Frontal cortex (tissue), 4 donors: Measurements from ENCODE around the gene HCAR3. TPM values are rescaled to one million over a fixed set of nuclear protein-coding genes. Genes with fewer than 3 reads are reported as not detected.
"Not testable (repeated sequence)": the region's sequence is repeated elsewhere in the genome, so short reads cannot be mapped to it uniquely, and the experiment has no call there.

ENCODE experiments used
- DNase-seq, 2 donors: peaks; one replicate each; pipeline ENCODE4 v3.0.0; 2012; ENCODE audit warnings: low spot score in 2 of 2
- FAIRE-seq: peaks from 2 replicates; lab custom pipeline; 2012; peaks lifted over from hg19 to GRCh38; lab: Jason Lieb, UNC
- total RNA-seq: library from RNA; depleted of rRNA; stranded (reverse); fragments of >200 nt; gene quantifications from one replicate; pipeline ENCODE4 v1.2.3, GENCODE V29; 2014
- donor health status: control.
- donor health status: control.
- donor health status: control.

The HCAR3 gene
- total RNA-seq, 1 donor from 2014 or later = not detected

- DNase-seq = no peak
- FAIRE-seq = no peak
Observed at GRCh38 chr12:122724641-122725243, 8.1 kb upstream of the HCAR3 start.

GRCh38 chr12:122722387-122722786 lies 5.8 kb upstream of the HCAR3 start:
- FAIRE-seq (no peak), DNase-seq (no peak)

GRCh38 chr12:122721057-122721545 lies 4.5 kb upstream of the HCAR3 start:
- FAIRE-seq (no peak), DNase-seq (no peak)

- not testable (repeated sequence) for FAIRE-seq, DNase-seq
Observed at GRCh38 chr12:122715211-122715610, 1.4 kb downstream of the HCAR3 start.

- not testable (repeated sequence) for DNase-seq, FAIRE-seq
Observed at GRCh38 chr12:122713491-122714188, 3.0 kb downstream of the HCAR3 start.

GRCh38 chr12:122711266-122711665 lies 5.3 kb downstream of the HCAR3 start:
- not testable (repeated sequence) for FAIRE-seq

GRCh38 chr12:122710341-122710740 lies 6.3 kb downstream of the HCAR3 start:
- FAIRE-seq = not testable (repeated sequence)

More at GRCh38 chr12:122711266-122711665, 5.3 kb downstream of the HCAR3 start:
- DNase-seq = not testable (repeated sequence)

GRCh38 chr12:122709287-122709686 lies 7.3 kb downstream of the HCAR3 start:
- FAIRE-seq, DNase-seq: not testable (repeated sequence)

More at GRCh38 chr12:122710341-122710740, 6.3 kb downstream of the HCAR3 start:
- not testable (repeated sequence) for DNase-seq

- not testable (repeated sequence) for DNase-seq, FAIRE-seq
Observed at GRCh38 chr12:122703841-122704240, 12.8 kb downstream of the HCAR3 start.

GRCh38 chr12:122702890-122703611 lies 13.6 kb downstream of the HCAR3 start, which contains the start of gene HCAR2:
Gene HCAR2 (minus strand): TSS chr12:122703357. CDS start chr12:122703283, 74 bp downstream.
- DNase-seq, FAIRE-seq: not testable (repeated sequence)

- DNase-seq, FAIRE-seq: not testable (repeated sequence)
Observed at GRCh38 chr12:122701481-122701880, 15.1 kb downstream of the HCAR3 start.

- DNase-seq, FAIRE-seq: not testable (repeated sequence)
Observed at GRCh38 chr12:122700038-122700710, 16.4 kb downstream of the HCAR3 start.

- not testable (repeated sequence) for FAIRE-seq, DNase-seq
Observed at GRCh38 chr12:122696922-122697321, 19.7 kb downstream of the HCAR3 start.

GRCh38 chr12:122691566-122691965 lies 25.0 kb downstream of the HCAR3 start:
- DNase-seq = no peak
- no peak for FAIRE-seq

GRCh38 chr12:122688291-122688690 lies 28.3 kb downstream of the HCAR3 start:
- FAIRE-seq (no peak), DNase-seq (no peak)

- no peak for FAIRE-seq
- DNase-seq = no peak
Observed at GRCh38 chr12:122687086-122687485, 29.5 kb downstream of the HCAR3 start.

- DNase-seq = no peak
- FAIRE-seq = no peak
Observed at GRCh38 chr12:122686538-122686937, 30.1 kb downstream of the HCAR3 start.

GRCh38 chr12:122684297-122684813 lies 32.3 kb downstream of the HCAR3 start:
- FAIRE-seq (no peak), DNase-seq (no peak)

GRCh38 chr12:122681814-122682213 lies 34.8 kb downstream of the HCAR3 start:
- FAIRE-seq (no peak), DNase-seq (no peak)
